Ovary (tissue), 3 donors: ENCODE data around the gene DCTN3.

Experiments
- EP300 ChIP-seq: sonication (generic); formaldehyde crosslinking; IDR thresholded peaks from one replicate; pipeline ENCODE4 v1.6.1; 2017; ENCODE audit warnings: antibody characterized with exemption
- TF ChIP-seq, protein P1 (sequence below), 3 donors: fragments of 450-650 bp in 2 of 3; fragments of 200-600 bp in 1 of 3; IDR thresholded peaks; one replicate each; pipeline versions ENCODE4 v1.5.1 to v1.8.0; 2016 to 2022; ENCODE audit warnings: antibody characterized with exemption in 3 of 3, mild to moderate bottlenecking in 1 of 3
- donor health status: DM: no; HTN: no; CAD: no.

DNA sequence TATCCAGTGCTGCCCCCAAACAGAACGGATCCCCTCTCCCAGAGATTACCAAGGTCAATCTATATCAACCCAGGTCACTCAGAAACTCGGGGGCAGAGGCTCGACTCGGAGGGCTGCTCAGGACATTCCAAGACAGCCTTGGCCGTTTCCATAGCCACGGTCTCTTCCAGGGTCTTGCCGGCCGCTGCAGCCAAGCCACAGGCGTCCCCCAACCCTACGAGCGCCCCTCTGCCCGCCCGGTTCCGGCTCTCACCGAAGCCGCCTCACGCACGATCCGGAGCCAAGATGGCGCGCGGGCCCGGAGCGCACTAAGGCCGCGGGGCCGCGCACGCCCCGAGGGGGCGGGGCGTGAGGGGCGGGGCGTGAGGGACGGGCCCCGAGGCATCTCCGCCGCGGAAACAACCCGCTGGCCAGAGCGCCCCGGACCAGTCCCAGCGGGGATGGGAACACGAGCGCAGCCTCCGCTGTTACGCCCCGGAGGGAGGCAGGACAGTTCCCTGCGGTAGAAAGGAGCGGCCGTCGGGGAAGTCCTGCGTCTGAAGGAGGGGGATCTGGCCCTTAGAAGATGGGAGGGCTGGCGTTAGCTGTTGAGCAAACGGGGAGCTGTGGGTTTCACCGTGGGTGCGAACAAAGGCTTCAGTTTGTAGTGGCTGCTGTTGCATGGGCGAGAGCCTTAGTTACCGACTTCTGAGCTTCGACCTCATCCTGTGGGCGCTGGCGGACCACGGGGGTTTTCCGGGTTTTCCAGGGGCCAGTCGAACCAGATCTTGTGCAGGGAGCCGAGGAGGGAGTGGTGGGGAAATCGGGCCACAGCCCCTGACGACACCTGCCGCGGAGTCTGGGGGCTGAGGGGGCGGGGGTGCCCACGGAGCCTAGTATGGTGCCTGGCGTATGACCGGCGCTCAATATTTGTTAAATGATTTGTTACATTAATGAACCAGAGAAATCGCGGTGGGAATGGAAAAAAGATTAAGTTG is 8.2 kb downstream of the DCTN3 start, which contains the start of gene RPP25L:
- TF ChIP-seq, protein P1, sequence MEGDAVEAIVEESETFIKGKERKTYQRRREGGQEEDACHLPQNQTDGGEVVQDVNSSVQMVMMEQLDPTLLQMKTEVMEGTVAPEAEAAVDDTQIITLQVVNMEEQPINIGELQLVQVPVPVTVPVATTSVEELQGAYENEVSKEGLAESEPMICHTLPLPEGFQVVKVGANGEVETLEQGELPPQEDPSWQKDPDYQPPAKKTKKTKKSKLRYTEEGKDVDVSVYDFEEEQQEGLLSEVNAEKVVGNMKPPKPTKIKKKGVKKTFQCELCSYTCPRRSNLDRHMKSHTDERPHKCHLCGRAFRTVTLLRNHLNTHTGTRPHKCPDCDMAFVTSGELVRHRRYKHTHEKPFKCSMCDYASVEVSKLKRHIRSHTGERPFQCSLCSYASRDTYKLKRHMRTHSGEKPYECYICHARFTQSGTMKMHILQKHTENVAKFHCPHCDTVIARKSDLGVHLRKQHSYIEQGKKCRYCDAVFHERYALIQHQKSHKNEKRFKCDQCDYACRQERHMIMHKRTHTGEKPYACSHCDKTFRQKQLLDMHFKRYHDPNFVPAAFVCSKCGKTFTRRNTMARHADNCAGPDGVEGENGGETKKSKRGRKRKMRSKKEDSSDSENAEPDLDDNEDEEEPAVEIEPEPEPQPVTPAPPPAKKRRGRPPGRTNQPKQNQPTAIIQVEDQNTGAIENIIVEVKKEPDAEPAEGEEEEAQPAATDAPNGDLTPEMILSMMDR (IDR thresholded peaks at IDR 0.05), result no peak
- no peak for TF ChIP-seq EP300
